H1 (cell line): ENCODE measurements around the gene KLF6. TPM values are rescaled to one million over a fixed set of nuclear protein-coding genes. Genes with fewer than 3 reads are reported as not detected.

Experiments used
- PHF8 ChIP-seq: fragments of 200-600 bp; sonication (generic); conservative IDR thresholded peaks from 2 replicates; pipeline ENCODE4 v1.7.1; 2012; ENCODE audit warnings: low read depth, mild to moderate bottlenecking, inconsistent platforms, low read length, moderate library complexity
- polyA plus RNA-seq, 7 experiments: library from polyadenylated mRNA; depleted of rRNA in 3 of 7; stranded (reverse) in 5 of 7; unstranded in 2 of 7; fragments of >200 nt in 5 of 7; fragments of 200-250 nt in 2 of 7; gene quantifications; 1 replicate in 5 of 7; 2 replicates in 1 of 7; 4 replicates in 1 of 7; pipeline versions ENCODE4 v1.2.1 to v1.2.3, GENCODE V29; 2011 to 2013; ENCODE audit warnings: missing spikeins in 2 of 7, mixed read lengths in 2 of 7
- total RNA-seq: library from RNA; stranded (reverse); fragmentation: NEBNext Ultra II Directional; extraction: Animal tissue kit (Norgen Biotek cat#: 25700); gene quantifications from 2 replicates; pipeline ENCODE4 v1.2.1, GENCODE V29; 2021

KLF6 gene
- total and polyA plus RNA-seq, 2 of the 8 experiments (the other 6 are each of a cell fraction or from before 2014, with no cell fraction given), result 5.7 to 19.5 TPM

GRCh38 chr10:3789621-3790020, 4.6 kb upstream of the KLF6 start (continued):
- TF ChIP-seq PHF8, result no peak
